Stimulated activated CD8-positive, alpha-beta memory T cell treated with anti-CD3 and anti-CD28 coated beads, Interleukin-2, amount 100 ng/mL, for 48 hours (primary cell): ENCODE data around the gene TRAM2.

Experiments used
- DNase-seq, 2 donors: peaks; one replicate each; pipeline ENCODE4 v3.0.0-alpha.2; 2020; ENCODE audit warnings: low read depth in 2 of 2

TRAM2 gene

DNA sequence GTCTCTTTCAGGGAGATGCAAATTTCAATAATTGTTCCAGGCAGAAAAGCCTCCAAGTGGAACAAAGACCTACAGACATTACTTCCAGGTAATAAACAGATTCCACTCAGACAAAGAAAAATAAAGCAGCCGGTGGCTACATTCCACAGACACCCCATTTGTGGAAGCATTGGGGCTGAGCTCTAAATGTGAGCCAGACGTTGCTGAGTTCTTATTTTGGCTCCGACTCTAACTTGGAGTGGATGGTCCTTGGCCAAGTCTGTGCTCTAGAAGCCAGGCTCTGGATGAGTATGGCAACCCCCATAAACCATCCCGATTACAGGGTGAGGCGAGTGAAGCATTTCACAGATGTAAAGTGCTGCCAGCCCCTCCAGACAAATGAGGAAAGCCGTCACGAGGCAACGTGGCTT, 6.6 kb downstream of the TRAM2 start:
- no peak for DNase-seq

DNA sequence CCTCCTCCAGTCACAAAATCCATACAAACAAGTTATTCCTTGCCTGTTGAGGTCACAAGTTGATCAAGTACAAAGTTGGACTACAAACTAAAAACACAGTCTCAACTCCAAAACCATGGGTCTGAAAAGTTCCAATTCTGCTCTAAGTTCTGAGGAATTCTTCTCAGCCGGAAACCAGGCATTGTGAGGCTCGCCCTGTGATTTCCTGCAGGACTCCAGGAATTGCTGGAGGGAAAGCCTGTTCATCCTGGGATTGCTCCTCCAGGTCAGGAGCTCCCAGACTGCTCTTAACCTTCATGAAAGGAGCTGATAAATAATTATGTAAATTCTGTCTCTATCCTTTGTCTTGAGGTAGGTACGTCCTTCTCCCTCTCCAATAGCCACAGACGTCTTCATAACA, 8.5 kb downstream of the TRAM2 start:
- no peak for DNase-seq

DNA sequence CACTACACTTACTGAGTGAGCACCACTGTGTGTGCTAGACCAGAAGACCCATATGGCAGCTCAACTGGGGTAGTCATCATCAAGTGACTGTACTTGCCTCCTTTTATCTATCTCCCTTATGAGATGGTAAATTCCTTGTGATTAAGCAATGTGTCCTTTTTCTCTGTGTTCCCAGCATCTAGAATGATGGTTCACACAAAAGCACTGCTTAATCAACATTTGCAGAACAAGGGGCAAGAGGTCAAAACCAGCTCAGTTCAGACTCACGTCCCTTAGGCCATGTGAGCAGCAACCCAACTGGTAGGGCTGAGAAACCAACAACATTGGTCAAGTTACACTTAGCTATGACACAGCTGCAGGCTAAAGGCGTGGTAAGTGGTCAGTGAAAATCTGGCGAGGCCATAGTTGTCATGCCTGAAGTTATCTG, 10.0 kb downstream of the TRAM2 start:
- no peak for DNase-seq

DNA sequence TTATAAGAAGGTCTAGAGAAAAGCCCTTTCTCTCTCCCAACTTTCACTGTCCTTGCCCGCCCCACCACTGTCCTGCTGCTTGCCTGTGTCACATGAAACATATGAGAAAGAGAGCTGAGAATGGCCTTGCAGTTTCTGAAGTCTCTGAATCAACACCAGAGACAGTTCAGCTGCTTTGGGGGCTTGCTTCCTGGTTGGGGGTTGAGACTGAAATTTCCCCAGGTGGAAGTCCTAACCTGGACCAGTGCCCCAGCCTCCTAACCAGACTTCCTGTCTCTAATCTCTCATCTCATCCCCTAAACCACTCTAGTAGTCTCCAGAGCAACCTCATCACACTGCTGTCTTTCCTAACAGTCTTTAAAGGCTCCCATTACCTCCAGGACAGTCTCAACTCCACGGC, 10.7 kb downstream of the TRAM2 start:
- no peak for DNase-seq

DNA sequence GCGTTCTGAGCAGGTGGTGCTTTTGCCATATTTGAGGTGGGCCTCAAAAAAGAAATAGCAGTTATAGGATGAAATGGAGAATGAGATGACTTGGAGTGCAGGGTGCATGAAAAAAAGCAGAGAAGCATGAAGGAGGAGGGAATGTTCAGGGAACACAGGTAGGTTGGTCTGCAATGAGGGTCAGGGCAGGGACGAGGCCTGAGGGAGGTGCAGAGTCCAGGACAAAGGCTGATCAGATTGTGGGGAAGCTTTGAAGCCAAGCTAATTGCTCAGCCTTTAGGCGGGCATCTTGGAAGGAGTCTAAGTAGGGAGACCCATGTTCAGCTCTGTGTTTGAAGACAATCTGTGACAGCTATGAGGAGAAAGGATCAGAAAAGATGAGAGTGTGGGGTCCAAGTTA, 12.0 kb downstream of the TRAM2 start:
- no peak for DNase-seq

DNA sequence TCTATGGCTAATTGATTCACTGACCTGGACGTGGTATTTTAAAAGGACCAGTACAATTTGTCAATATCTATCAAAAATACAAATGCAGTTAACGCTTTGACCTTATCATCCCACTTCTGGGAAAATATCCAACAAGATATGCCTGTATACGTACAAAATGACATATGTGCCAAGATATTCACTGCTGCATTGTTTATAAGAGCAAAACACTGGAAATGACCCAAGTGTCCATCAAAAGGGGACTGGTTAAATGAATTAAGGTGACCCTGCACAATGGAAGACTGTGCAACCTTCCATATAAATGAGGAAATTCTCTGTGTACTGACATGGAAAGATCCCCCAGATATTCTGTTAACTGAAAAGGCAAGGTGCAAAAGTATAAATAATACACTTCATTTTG, 13.9 kb downstream of the TRAM2 start:
- DNase-seq: no peak

DNA sequence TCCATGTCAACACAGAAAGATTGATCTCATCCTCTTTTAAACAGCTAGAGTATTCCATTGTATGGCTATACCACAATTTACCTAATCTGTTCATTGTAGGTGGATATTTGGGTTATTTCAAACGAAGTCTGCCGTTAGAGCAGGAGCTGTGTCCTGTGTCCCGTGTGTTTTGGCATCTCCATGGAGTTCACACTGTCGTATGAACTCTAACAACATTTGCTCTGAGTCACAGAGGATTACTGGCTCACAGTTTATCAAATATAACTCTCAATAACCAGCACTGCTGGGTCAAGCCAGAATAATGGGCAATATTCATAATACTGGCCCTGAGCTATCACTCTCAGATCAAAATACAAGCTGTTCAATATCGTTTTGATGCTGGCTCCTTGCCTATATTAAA, 16.4 kb downstream of the TRAM2 start:
- no peak for DNase-seq

DNA sequence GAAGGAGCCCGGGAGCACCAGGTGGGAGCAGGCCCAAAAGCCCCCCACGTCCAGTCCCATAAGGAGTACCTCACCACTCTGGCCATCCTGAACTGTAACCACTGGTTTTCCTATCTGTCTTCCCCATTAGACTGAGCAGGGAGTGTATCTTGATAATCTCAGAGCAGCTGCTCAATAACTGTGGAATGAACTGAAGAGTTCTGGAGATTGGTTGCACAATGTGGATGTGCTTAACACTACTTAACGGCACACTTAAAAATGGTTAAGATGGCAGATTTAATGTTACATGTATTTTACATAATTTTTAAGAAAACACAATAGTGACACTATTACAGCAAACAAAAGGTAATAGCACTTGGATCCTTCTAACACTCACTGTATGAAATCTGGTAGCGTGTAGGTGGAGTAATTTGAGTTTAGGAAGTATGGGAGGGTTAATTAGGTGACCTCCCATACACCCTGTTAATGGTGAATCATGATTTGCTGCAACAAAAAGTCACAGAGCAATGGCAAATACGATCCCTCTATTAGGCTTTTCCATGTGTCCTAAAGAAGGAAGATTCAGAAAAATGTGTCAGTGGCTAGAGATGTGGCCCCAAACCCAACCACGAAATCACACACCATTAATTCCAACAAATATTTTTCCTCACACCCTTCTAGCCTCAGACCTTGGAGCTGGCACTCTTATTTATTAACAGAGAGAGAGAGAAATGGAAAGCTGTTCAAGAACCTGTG, 18.4 kb downstream of the TRAM2 start:
- no peak for DNase-seq

DNA sequence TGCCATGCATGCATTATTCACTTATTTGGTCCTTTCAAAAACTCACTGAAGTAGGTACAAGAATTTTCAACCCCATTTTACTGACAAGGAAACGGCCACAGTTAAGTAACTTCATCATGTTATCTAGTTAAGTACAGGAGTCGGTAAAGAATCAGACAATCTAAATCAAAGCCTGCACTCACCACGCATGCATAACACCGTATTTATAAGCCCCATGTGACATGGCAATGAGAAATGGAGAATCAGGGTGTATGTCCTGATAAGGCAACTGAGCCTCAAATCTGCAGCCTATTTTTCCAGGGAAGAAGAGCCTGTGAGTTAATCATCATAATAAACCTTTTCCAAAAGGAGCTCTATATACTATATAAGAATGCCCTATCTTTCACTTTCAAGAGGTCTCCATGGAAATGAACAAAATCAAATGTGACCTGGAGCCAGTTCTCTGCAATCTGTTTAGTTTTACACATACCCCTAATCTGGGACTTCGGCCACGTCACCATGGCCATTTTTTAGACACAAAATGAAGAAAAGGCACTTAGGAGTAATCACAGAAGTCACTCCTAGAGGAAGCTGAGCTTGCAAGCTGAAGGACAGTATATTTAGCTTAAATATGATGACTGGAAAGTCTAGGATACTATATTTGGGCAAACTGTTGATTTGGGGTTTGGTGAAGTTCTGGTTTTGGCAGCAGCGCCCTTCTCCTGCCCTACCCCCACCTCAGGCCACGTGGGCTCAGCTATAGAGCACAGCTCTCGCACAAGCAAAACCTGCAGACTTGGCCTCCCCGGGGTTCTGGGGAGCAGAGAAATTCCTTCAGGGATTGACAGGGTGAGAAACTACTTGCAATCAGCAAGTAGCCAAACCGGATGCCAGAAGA, 19.2 kb downstream of the TRAM2 start:
- DNase-seq: no peak

DNA sequence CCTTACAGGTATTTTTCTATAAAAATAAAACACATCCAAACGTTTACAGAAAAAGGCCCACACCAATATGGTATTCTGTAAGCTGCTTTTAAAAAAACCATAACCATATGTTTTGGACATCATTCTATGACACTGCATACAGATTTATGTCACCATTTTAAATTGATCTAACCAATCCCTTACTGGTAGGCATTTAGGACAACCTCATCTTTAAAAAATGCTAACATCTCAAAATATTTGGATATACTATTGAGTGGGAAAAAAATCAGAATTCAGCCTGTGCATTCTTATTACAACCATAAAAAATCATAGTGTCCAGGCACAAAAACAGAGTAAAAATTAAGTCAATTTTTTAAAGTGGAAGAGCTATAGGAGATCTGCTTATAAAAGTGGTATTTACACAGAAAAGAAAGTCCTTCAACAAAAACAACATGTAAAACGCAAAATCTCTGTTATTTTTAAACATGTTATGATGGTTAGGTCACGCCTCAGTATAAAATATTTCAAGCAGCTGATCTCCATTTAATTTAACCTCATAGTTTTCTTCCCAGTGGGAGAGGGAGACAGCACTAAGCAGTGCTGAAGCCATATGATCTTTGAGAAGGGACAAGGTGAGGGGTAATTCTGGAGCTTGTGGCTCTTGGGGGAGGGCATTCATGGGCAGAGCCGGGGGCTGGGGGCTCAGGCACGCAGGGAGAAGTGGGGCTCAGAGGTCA, 21.2 kb downstream of the TRAM2 start:
- DNase-seq: no peak

DNA sequence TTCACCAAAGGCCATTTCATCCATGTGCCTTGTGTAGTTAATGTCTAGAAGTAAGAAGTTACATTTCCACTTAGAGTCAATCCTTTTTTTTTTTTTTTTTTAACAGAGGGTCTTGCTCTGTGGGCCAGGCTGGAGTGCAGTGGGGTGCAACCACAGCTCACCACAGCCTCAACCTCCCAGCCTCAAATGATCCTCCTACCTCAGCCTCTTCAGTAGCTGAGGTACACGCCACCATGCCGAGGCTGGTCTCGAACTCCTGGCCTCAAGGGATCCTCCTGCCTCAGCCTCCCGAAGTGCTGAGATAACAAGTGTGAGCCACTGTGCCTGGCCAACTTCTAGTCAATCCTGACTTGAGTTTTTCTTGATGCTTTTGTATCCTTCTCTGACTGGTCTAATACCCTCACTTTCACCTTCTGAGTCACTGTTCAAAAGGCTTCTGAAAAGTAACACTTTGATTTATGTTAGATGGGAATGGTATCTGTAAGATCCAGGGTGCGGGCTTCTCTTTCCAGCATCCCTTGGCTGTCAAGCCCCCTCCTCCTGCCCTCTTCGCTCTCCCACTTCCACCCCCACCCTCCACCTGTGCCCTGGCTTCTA, 22.1 kb downstream of the TRAM2 start:
- no peak for DNase-seq

DNA sequence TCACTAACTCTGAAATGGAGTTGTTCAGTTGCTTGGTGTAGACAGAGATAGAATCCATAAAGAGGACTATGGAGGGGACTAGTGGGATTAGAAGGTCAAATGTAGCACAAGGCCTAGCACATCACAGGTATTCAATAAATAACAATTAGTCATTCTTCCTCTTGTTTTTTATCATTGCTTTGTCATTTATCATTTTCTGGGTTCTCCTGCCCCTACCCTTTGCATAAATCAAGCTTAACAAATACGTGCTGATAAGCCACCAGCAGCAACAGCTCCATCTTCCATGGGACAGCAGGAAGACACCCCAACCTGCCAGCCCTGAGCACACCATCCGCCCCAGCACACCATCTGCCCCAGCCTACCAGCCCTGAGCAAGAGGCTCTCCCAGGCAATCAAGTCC, 23.1 kb downstream of the TRAM2 start:
- DNase-seq: no peak

DNA sequence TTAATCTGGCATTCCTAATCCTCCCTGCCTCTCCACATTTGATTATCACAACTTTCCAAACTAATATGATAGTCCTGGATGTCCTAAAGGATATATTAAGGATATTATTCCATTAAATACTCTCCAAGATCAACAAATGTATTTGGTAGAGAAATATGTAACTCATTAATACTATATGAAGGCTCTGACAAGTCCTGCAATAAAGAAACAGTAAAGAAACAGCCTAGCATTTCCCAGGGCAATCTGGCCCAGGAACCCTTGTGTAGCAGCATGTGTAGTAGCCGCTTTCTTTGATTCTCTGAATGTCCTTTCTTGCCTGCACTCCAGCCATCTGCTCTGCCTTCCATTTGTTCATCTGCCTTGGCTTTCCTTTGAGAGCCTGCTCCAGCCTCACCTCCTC, 23.7 kb downstream of the TRAM2 start:
- no peak for DNase-seq

DNA sequence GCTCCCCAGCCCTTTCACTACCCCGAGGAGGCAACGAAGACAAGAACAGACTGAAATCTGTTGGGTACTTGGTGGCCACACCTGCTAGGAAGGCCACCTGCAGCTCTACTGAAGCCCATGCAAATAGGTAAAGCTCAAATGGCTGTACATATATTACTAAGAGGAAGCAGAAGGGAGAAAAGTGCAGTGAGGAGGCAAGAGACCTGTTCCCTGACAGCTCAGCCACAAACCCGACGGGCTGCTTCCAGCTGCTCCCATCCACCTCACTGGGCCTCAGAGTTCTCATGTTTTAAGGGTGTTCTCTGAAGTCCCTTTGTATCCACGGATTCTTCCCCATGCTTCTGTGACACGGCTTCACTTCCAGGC, 24.6 kb downstream of the TRAM2 start:
- DNase-seq: no peak

DNA sequence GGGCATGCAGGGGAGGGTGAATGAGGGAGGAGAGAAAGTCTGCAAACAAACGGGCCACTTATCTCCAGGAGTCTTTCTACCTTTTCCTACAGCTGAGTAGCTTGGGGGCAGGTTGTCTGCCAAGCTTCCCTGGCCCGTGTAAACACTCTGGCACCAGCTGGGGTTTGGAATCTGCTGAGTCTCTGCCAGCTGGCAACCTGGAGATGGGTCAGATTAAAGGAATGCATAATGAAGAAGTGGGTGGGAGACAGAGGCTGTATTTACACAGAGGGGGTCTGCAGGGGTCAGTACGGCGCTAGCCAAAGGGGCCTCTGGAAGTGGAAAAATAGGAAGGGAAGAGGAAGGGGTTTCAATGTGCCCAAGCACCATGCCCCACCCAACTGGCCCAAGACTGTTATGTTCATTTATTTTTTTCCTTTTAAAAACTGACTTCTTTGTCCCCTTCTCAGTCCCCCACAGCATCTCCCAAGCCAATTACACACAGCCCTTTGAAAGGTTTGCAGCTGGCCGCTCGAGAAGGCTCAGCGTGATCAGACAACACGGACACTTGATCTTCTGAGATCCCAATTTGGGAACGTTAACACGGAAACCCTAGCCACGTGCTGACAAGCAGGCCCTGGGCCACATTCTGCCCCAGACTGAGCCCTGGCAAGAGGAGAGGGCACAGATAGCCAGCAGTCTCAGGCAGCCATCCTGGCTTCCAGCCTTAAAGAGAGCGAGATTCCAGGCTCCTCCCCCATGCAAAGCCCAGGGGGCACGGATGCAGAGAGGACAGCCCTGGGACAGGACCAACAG, 25.2 kb downstream of the TRAM2 start:
- DNase-seq: no peak

DNA sequence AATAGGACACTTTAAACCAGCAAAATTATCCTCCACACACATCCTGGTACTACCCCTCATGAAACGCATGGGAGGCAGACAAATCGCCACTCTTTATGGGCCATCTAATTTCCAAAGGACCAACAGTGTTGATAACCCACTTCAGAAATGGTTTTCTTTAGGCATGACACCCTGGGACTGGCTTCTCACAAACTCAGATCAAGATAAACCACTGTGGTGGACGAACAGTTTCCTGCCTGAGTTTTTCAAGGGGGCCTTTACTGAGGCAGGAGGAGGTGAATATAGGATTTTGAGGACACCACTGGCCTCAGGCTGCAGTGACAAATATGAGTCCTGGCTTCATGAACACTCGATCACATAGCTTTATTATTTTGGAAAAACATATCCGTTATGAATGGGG, 26.0 kb downstream of the TRAM2 start:
- no peak for DNase-seq

DNA sequence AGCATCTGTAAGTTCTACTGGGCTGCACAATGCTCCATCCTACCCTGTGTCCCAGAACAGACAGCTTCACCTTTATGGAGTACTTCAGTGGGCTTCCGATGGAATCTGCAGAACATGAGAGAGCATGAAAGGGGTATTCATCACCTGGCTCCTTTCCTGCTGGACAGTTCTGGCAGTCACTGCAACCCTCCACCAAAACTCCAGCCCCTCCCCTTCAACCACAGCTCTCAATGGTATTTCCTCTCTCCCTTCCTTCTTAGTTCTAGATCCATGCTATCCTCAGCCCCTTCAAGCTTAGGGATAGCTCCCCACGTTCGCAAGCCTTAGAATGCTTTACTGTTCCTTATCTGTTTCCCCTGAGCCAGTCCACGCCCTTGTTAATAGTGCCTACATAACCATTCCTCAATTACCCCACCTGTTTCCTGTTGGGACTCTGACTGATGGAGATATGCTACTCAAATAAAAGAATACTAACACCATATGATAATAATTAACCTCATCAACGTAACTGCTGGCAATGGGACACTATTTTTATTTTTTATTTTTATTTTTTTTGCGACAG, 26.8 kb downstream of the TRAM2 start:
- DNase-seq: no peak

DNA sequence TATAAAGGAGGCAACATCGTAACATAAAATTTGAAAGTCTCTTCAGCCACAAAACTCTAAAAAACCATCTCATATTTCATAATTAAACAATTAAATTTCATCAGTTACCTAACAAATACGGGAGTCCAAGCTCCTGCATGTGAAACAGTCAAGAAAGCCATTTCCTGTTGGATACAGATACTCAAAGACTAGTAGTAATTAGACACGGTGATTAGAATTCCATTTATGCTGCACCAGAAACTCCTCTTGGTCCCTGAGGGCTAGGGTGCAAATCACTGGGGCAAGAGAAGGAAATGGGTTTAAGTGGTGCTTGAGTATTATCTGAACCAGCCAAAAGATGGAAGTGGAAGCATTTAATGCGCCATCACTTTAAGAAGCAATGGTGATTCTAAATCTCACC, 27.4 kb downstream of the TRAM2 start:
- DNase-seq: no peak

DNA sequence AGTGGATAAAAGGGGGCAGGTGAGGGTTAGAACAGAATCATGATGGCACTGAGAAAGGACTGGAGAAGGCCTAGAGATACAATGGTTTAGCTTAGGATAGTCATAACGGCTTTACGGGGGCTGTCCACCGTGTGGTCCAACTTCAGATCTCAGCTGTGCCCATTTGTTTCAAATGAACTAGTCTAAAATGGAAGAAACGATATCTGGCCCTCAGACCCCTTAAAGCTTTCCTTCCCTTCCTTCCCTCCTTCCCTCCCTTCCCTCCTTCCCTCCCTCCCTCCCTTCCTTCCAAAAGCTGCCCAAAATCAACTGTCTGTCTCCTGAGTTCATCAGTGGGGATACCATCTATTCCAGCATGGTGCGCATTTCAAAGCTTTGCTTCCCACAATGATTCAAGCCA, 27.9 kb downstream of the TRAM2 start:
- no peak for DNase-seq

DNA sequence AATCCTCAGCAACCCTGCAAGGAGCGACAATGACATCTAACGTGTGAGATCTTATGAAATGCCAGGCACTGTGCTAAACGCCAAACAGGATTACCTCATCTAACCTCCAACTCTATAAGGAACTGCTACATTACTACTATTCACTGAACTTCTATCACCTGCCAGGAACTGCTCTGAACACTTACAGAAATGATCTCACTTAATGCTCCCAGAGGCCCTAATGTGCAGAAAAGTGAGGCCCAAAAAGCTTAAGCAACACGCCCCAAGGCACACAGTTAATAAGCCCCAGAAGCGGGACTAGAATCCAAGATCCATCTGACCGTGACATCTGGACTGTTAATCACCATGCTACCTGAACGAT, 28.5 kb downstream of the TRAM2 start:
- DNase-seq: no peak

DNA sequence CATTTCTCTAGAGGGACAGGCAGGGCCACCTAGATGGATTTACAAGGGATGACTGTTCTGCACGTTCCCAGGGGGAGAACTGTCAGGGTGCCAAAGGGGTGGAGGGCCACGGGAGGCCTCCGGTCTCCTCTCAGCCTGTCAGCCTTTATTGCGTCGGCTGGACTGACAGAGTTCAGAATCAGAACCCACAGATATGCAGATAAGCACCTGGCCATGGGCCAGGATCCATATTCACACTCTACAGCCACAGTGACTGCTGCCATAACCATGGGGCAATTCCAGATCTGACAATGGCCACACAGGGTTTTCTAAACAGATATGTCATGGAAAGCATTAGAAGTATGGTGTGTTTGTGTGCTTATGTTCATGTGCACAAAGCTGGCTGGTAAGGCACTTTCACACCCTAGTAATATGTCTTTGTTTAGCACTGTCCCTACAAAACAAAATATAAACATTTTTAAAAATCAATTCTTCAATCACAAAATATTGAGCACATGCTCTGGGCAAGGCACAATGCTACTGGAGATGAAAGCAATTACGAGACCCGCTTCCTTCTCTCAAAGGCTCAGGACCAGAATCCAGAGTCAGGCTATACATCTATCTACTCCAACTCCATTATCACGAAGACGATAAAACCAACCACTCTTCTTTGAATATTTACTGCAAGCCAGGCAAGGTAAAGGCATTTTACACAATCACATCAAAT, 29.1 kb downstream of the TRAM2 start:
- no peak for DNase-seq
